HepG2 (cell line): Measurements from ENCODE around the gene ATXN1L. TPM values are rescaled to one million over a fixed set of nuclear protein-coding genes. Genes with fewer than 3 reads are reported as not detected.

Experiments used
- ARNTL ChIP-seq: sonication (generic); formaldehyde crosslinking; IDR thresholded peaks from 2 replicates; pipeline ENCODE4 v1.4.0; 2020; ENCODE audit warnings: mild to moderate bottlenecking, missing genetic modification reagents
- BHLHE40 ChIP-seq: IDR thresholded peaks from 2 replicates; pipeline ENCODE4 v1.6.1; 2011; ENCODE audit warnings: low read length, improper control_type of control experiment
- CREM ChIP-seq, 2 experiments: sonication (generic) in 1 of 2; formaldehyde crosslinking in 1 of 2; IDR thresholded peaks; 2 replicates each; pipeline versions ENCODE4 v1.4.0 to v1.6.1; 2016 to 2020; ENCODE audit warnings: antibody characterized with exemption in 1 of 2, mild to moderate bottlenecking in 1 of 2, missing genetic modification reagents in 1 of 2
- FIP1L1 ChIP-seq: fragments of 200-400 bp; formaldehyde crosslinking; IDR thresholded peaks from 2 replicates; pipeline ENCODE4 v1.6.1; 2018; ENCODE audit warnings: low read depth, mild to moderate bottlenecking, low read length, moderate library complexity, borderline replicate concordance; ENCODE audit not compliant: insufficient read depth
- FOXC1 ChIP-seq: sonication (generic); formaldehyde crosslinking; IDR thresholded peaks from 2 replicates; pipeline ENCODE4 v1.8.0; 2022; ENCODE audit warnings: mild to moderate bottlenecking, missing genetic modification reagents, borderline replicate concordance
- KLF12 ChIP-seq: sonication (generic); formaldehyde crosslinking; IDR thresholded peaks from 2 replicates; pipeline ENCODE4 v1.4.0; 2020; ENCODE audit warnings: missing genetic modification reagents, borderline replicate concordance
- NFYB ChIP-seq: sonication (generic); formaldehyde crosslinking; IDR thresholded peaks from 2 replicates; pipeline ENCODE4 v1.4.0; 2020; ENCODE audit warnings: missing genetic modification reagents
- RXRA ChIP-seq: sonication (generic); formaldehyde crosslinking; IDR thresholded peaks from 2 replicates; pipeline ENCODE4 v1.5.1; 2020; ENCODE audit warnings: missing genetic modification reagents
- SETDB1 ChIP-seq: sonication (generic); formaldehyde crosslinking; IDR thresholded peaks from 2 replicates; pipeline ENCODE4 v1.5.1; 2020; ENCODE audit warnings: missing genetic modification reagents, mild to moderate bottlenecking, borderline replicate concordance
- SMARCC2 ChIP-seq: fragments of 450-650 bp; IDR thresholded peaks from 2 replicates; pipeline ENCODE4 v1.6.1; 2017; ENCODE audit warnings: antibody characterized with exemption, mild to moderate bottlenecking
- ZEB1 ChIP-seq: IDR thresholded peaks from 2 replicates; pipeline ENCODE4 v1.6.1; 2012; ENCODE audit warnings: mild to moderate bottlenecking, low read depth, inconsistent platforms; ENCODE audit not compliant: insufficient replicate concordance
- ZFAT ChIP-seq: sonication (generic); formaldehyde crosslinking; conservative IDR thresholded peaks from 2 replicates; pipeline ENCODE4 v1.8.1; 2023; ENCODE audit warnings: missing genetic modification reagents, inconsistent platforms
- ZNF547 ChIP-seq: sonication (generic); formaldehyde crosslinking; IDR thresholded peaks from 2 replicates; pipeline ENCODE4 v1.5.1; 2020; ENCODE audit warnings: mild to moderate bottlenecking, missing genetic modification reagents
- ZNF552 ChIP-seq: sonication (generic); formaldehyde crosslinking; IDR thresholded peaks from 2 replicates; pipeline ENCODE4 v1.9.0; 2022; ENCODE audit warnings: missing genetic modification reagents, mild to moderate bottlenecking, borderline replicate concordance
- ZNF563 ChIP-seq: sonication (generic); formaldehyde crosslinking; IDR thresholded peaks from 2 replicates; pipeline ENCODE4 v1.8.0; 2022; ENCODE audit warnings: mild to moderate bottlenecking, moderate library complexity, missing genetic modification reagents
- ZNF775 ChIP-seq: sonication (generic); formaldehyde crosslinking; IDR thresholded peaks from 2 replicates; pipeline ENCODE4 v1.4.0; 2020; ENCODE audit warnings: missing genetic modification reagents, mild to moderate bottlenecking, moderate library complexity, borderline replicate concordance
- polyA plus RNA-seq, 8 experiments: library from polyadenylated mRNA; depleted of rRNA in 3 of 8; stranded (reverse) in 7 of 8; unstranded in 1 of 8; fragments of >200 nt; fragmentation: Illumina TruSeq in 4 of 8; extraction: Trizol in 4 of 8; gene quantifications; 2 replicates each; pipeline versions ENCODE4 v1.2.1 to v1.2.3, GENCODE V29; 2011 to 2016; ENCODE audit warnings: low read depth in 4 of 8, missing spikeins in 1 of 8, mixed read lengths in 1 of 8; ENCODE audit not compliant: insufficient read depth in 1 of 8
- total RNA-seq, 5 experiments: library from RNA; depleted of rRNA; stranded (reverse); fragments of >200 nt; fragmentation: Illumina TruSeq; extraction: Trizol; gene quantifications; 2 replicates each; pipeline ENCODE4 v1.2.3, GENCODE V29; 2016; ENCODE audit warnings: low read depth in 1 of 5
- TF ChIP-seq, protein P1 (sequence below): sonication (generic); formaldehyde crosslinking; IDR thresholded peaks from 2 replicates; pipeline ENCODE4 v1.5.1; 2020; ENCODE audit warnings: mild to moderate bottlenecking, missing genetic modification reagents, moderate library complexity
- TF ChIP-seq, protein P2 (sequence below): sonication (generic); formaldehyde crosslinking; IDR thresholded peaks from 2 replicates; pipeline ENCODE4 v1.9.0; 2021; ENCODE audit warnings: mild to moderate bottlenecking, missing genetic modification reagents
- TF ChIP-seq, protein P3 (sequence below), 2 experiments: sonication (generic) in 1 of 2; formaldehyde crosslinking in 1 of 2; IDR thresholded peaks; 2 replicates each; pipeline versions ENCODE4 v1.4.0 to v1.6.1; 2018 to 2020; ENCODE audit warnings: missing genetic modification reagents in 2 of 2, borderline replicate concordance in 1 of 2, low read depth in 1 of 2, mild to moderate bottlenecking in 1 of 2, missing biosample characterization in 1 of 2

The ATXN1L gene
- total and polyA plus RNA-seq, 2 of the 13 experiments (the other 11 are each of a cell fraction or from before 2014, with no cell fraction given) = 20.0 to 22.4 TPM

DNA sequence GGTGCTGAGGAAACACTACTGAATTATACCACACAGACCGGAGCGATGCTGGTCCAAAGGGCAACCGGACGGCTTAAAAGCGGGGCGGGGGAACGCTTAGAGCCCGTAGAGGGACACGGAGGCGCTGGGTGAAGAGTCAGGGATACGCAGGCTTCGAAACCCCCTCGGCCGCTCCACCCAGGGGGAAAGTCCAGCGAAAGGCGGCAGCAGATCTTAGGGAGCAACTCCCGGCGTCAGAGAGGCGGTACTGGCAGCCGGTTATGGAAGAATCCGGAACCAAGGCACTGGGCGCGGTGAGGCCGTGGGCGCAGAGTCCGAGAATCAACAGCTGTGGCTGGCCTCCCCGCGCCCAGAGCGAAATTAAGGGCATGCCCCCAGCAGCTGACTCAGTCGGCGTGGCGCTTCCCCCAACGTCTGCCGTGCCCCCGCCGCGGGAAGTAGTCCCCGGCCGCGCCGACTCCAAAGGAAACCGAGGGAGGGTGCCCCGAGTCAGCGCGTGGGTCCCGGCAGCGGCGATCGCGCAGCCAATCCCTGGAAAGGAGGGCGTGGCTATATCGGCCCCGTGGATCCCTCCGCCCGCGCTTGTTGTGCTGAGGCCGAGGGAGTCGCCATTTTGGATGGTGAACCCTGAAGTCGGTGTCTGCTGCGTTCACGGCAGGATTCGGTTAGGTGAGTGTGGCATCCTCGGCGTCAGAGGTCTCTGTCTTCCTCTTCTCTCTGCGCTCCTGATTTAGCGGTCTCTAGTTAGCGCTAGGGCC, 49.3 kb downstream of the ATXN1L start, which contains the start of gene IST1 (continued):
- TF ChIP-seq, protein P1, sequence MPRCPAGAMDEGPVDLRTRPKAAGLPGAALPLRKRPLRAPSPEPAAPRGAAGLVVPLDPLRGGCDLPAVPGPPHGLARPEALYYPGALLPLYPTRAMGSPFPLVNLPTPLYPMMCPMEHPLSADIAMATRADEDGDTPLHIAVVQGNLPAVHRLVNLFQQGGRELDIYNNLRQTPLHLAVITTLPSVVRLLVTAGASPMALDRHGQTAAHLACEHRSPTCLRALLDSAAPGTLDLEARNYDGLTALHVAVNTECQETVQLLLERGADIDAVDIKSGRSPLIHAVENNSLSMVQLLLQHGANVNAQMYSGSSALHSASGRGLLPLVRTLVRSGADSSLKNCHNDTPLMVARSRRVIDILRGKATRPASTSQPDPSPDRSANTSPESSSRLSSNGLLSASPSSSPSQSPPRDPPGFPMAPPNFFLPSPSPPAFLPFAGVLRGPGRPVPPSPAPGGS = peak; percentile 90
- TF ChIP-seq ZFAT (CRISPR knock-in tag) = no peak; the same call in 1 of the 2 replicates
- TF ChIP-seq ARNTL (CRISPR knock-in tag) = peak; percentile 82
- TF ChIP-seq BHLHE40 = peak; percentile 63
- TF ChIP-seq SETDB1 = no peak
- peak; percentile 97 for TF ChIP-seq RXRA (CRISPR knock-in tag)
- no peak for TF ChIP-seq SMARCC2
- TF ChIP-seq ZNF547 (CRISPR knock-in tag) = peak; percentile 95
- no peak; the same call in 1 of the 2 replicates for TF ChIP-seq ZNF775 (CRISPR knock-in tag)
- peak; percentile 92; the same call in 1 of the 2 replicates for TF ChIP-seq ZNF552 (CRISPR knock-in tag)
- TF ChIP-seq ZNF563 (CRISPR knock-in tag) = peak; percentile 94
- TF ChIP-seq, protein P2, sequence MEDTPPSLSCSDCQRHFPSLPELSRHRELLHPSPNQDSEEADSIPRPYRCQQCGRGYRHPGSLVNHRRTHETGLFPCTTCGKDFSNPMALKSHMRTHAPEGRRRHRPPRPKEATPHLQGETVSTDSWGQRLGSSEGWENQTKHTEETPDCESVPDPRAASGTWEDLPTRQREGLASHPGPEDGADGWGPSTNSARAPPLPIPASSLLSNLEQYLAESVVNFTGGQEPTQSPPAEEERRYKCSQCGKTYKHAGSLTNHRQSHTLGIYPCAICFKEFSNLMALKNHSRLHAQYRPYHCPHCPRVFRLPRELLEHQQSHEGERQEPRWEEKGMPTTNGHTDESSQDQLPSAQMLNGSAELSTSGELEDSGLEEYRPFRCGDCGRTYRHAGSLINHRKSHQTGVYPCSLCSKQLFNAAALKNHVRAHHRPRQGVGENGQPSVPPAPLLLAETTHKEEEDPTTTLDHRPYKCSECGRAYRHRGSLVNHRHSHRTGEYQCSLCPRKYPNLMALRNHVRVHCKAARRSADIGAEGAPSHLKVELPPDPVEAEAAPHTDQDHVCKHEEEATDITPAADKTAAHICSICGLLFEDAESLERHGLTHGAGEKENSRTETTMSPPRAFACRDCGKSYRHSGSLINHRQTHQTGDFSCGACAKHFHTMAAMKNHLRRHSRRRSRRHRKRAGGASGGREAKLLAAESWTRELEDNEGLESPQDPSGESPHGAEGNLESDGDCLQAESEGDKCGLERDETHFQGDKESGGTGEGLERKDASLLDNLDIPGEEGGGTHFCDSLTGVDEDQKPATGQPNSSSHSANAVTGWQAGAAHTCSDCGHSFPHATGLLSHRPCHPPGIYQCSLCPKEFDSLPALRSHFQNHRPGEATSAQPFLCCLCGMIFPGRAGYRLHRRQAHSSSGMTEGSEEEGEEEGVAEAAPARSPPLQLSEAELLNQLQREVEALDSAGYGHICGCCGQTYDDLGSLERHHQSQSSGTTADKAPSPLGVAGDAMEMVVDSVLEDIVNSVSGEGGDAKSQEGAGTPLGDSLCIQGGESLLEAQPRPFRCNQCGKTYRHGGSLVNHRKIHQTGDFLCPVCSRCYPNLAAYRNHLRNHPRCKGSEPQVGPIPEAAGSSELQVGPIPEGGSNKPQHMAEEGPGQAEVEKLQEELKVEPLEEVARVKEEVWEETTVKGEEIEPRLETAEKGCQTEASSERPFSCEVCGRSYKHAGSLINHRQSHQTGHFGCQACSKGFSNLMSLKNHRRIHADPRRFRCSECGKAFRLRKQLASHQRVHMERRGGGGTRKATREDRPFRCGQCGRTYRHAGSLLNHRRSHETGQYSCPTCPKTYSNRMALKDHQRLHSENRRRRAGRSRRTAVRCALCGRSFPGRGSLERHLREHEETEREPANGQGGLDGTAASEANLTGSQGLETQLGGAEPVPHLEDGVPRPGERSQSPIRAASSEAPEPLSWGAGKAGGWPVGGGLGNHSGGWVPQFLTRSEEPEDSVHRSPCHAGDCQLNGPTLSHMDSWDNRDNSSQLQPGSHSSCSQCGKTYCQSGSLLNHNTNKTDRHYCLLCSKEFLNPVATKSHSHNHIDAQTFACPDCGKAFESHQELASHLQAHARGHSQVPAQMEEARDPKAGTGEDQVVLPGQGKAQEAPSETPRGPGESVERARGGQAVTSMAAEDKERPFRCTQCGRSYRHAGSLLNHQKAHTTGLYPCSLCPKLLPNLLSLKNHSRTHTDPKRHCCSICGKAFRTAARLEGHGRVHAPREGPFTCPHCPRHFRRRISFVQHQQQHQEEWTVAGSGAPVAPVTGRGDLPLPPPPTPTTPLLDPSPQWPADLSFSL = no peak
- TF ChIP-seq, protein P3, sequence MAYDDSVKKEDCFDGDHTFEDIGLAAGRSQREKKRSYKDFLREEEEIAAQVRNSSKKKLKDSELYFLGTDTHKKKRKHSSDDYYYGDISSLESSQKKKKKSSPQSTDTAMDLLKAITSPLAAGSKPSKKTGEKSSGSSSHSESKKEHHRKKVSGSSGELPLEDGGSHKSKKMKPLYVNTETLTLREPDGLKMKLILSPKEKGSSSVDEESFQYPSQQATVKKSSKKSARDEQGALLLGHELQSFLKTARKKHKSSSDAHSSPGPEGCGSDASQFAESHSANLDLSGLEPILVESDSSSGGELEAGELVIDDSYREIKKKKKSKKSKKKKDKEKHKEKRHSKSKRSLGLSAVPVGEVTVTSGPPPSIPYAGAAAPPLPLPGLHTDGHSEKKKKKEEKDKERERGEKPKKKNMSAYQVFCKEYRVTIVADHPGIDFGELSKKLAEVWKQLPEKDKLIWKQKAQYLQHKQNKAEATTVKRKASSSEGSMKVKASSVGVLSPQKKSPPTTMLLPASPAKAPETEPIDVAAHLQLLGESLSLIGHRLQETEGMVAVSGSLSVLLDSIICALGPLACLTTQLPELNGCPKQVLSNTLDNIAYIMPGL (CRISPR knock-in tag; IDR thresholded peaks at IDR 0.05; ENCODE audit: borderline replicate concordance in 1 of 2, low read depth in 1 of 2) = peak; percentile 96 to 97
- peak; percentile 95; the same call in 1 of the 2 replicates for TF ChIP-seq KLF12 (CRISPR knock-in tag)
- TF ChIP-seq CREM (IDR thresholded peaks at IDR 0.05) = peak; percentile 65
- no peak; the same call in 1 of the 2 replicates for TF ChIP-seq CREM (CRISPR knock-in tag; IDR thresholded peaks at IDR 0.05)
- TF ChIP-seq FIP1L1 = peak; percentile 91; the same call in 1 of the 2 replicates
- TF ChIP-seq NFYB (CRISPR knock-in tag) = peak; percentile 91
- peak; percentile 96 for TF ChIP-seq FOXC1 (CRISPR knock-in tag)
- peak; percentile 43 for TF ChIP-seq ZEB1
